Stimulated activated CD4-positive, alpha-beta T cell treated with anti-CD3 and anti-CD28 coated beads, TNF-alpha, amount 100 ng/mL, for 24 hours (primary cell): ENCODE data around the gene C2CD2.
"Not testable (repeated sequence)": the region's sequence is repeated elsewhere in the genome, so short reads cannot be mapped to it uniquely, and the experiment has no call there.

Source experiments
- DNase-seq, 3 experiments: peaks; one replicate each; pipeline ENCODE4 v3.0.0-alpha.2; 2020; ENCODE audit warnings: low read depth in 3 of 3

The C2CD2 gene

GRCh38 chr21:41953831-41954653 is at the start of gene C2CD2:
C2CD2 (minus strand) TSS chr21:41954018; CDS start chr21:41953648, 370 bp downstream.
- DNase-seq: peak in 1 of 3 experiments; percentile 34

- DNase-seq: peak in 2 of 3 experiments; percentile 16 to 30
These were observed 49.2 kb upstream of the C2CD2 start for GRCh38 chr21:42003051-42003461.

GRCh38 chr21:42002421-42002958 is 48.7 kb upstream of the C2CD2 start:
- peak; percentile 62 to 83 (median 76) for DNase-seq

- no peak for DNase-seq
These were observed 48.0 kb upstream of the C2CD2 start for GRCh38 chr21:42001781-42002180.

GRCh38 chr21:42000908-42001307 is 47.1 kb upstream of the C2CD2 start:
- DNase-seq: no peak

GRCh38 chr21:41997657-41998056 is 43.8 kb upstream of the C2CD2 start:
- no peak for DNase-seq

- no peak for DNase-seq
These were observed 41.8 kb upstream of the C2CD2 start for GRCh38 chr21:41995577-41995976.

GRCh38 chr21:41994613-41995012 is 40.8 kb upstream of the C2CD2 start:
- not testable (repeated sequence) for DNase-seq

GRCh38 chr21:41993744-41994143 is 39.9 kb upstream of the C2CD2 start:
- DNase-seq: no peak

GRCh38 chr21:41992576-41992975 is 38.8 kb upstream of the C2CD2 start:
- DNase-seq: no peak

- no peak for DNase-seq
These were observed 37.8 kb upstream of the C2CD2 start for GRCh38 chr21:41991659-41992058.

GRCh38 chr21:41989698-41990097 is 35.9 kb upstream of the C2CD2 start:
- DNase-seq: no peak

GRCh38 chr21:41987310-41987709 is 33.5 kb upstream of the C2CD2 start:
- DNase-seq: no peak

- no peak for DNase-seq
These were observed 32.0 kb upstream of the C2CD2 start for GRCh38 chr21:41985662-41986416.

- DNase-seq: no peak
These were observed 29.4 kb upstream of the C2CD2 start for GRCh38 chr21:41983229-41983628.

- no peak for DNase-seq
These were observed 26.7 kb upstream of the C2CD2 start for GRCh38 chr21:41980561-41980960.

GRCh38 chr21:41979751-41980369 is 26.0 kb upstream of the C2CD2 start:
- DNase-seq: no peak

GRCh38 chr21:41979335-41979734 is 25.5 kb upstream of the C2CD2 start:
- no peak for DNase-seq

- DNase-seq: no peak
These were observed 23.5 kb upstream of the C2CD2 start for GRCh38 chr21:41977034-41977950.

GRCh38 chr21:41976611-41977010 is 22.8 kb upstream of the C2CD2 start:
- DNase-seq: no peak
